Measurements from ENCODE around the gene ARID1B. TPM values are rescaled to one million over a fixed set of nuclear protein-coding genes. Genes with fewer than 3 reads are reported as not detected.

Gene ARID1B
- total RNA-seq, 1 experiment from 2014 or later = 91.7 TPM

DNA sequence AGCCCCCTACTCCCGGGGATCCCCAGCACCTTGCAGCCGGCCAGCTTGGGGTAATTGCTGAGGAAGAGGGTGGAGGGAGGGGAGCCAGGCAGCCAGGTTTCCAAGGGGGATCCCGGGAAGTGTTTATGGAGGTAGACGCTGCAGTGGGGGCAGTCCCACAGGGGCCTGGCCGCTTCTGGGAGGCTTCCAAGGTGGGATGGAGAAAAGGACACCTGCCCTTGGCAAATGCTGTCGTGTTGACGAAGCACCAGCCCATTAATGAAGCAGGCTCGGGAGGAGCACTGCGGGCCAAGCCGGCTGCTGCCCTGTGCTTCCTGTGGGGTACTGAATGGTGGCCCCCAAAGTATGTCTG is 463.8 kb downstream of the ARID1B start:
- no peak for DNase-seq (ENCODE audit: low read depth, low spot score)
- Histone ChIP-seq H3K36me3 (ENCODE audit: control insufficient read depth, insufficient read depth, low read length) (no peaks in the 10 kb centered on the region), H3K9me3 (ENCODE audit: control insufficient read depth, insufficient read depth, low read depth, low read length) (no peaks in the 10 kb centered on the region), H3K4me1 (ENCODE audit: control insufficient read depth, insufficient read depth, low read length) (no peaks in the 10 kb centered on the region), H3K4me3 (ENCODE audit: low read depth in 2 of 2, low read length in 2 of 2) (no peak overlapping the region), H3K27me3 (ENCODE audit: control insufficient read depth, insufficient read depth, low read length) (no peaks in the 10 kb centered on the region), H3K27ac (ENCODE audit: low read length) (no peak overlapping the region)
- POLR2A ChIA-PET = no interaction called here
- TF ChIP-seq, protein P1, sequence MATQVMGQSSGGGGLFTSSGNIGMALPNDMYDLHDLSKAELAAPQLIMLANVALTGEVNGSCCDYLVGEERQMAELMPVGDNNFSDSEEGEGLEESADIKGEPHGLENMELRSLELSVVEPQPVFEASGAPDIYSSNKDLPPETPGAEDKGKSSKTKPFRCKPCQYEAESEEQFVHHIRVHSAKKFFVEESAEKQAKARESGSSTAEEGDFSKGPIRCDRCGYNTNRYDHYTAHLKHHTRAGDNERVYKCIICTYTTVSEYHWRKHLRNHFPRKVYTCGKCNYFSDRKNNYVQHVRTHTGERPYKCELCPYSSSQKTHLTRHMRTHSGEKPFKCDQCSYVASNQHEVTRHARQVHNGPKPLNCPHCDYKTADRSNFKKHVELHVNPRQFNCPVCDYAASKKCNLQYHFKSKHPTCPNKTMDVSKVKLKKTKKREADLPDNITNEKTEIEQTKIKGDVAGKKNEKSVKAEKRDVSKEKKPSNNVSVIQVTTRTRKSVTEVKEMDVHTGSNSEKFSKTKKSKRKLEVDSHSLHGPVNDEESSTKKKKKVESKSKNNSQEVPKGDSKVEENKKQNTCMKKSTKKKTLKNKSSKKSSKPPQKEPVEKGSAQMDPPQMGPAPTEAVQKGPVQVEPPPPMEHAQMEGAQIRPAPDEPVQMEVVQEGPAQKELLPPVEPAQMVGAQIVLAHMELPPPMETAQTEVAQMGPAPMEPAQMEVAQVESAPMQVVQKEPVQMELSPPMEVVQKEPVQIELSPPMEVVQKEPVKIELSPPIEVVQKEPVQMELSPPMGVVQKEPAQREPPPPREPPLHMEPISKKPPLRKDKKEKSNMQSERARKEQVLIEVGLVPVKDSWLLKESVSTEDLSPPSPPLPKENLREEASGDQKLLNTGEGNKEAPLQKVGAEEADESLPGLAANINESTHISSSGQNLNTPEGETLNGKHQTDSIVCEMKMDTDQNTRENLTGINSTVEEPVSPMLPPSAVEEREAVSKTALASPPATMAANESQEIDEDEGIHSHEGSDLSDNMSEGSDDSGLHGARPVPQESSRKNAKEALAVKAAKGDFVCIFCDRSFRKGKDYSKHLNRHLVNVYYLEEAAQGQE (IDR thresholded peaks at IDR 0.05; ENCODE audit: insufficient read depth in 1 of 2, low read depth in 2 of 2, low read length in 1 of 2) = no peak
- BruUV-seq (replicated peaks) = no TSS peak
- CTCF ChIA-PET = no interaction called here
- ATAC-seq = no peak
- intact Hi-C loops (cut with micrococcal nuclease; ENCODE audit: unreplicated experiment) (no loop called here), in situ Hi-C loops (cut with HindIII; ENCODE audit: low pct_unique_long_range_greater_than_20kb, low sequenced_read_pairs) (no loop called here)

GRCh38 chr6:157242791-157243190 is 465.6 kb downstream of the ARID1B start:
- ATAC-seq (no peak), DNase-seq (ENCODE audit: low read depth, low spot score) (no peak)
- Histone ChIP-seq H3K36me3 (ENCODE audit: control insufficient read depth, insufficient read depth, low read length) (no peaks in the 10 kb centered on the region), H3K27me3 (ENCODE audit: control insufficient read depth, insufficient read depth, low read length) (no peaks in the 10 kb centered on the region), H3K4me3 (ENCODE audit: low read depth in 2 of 2, low read length in 2 of 2) (no peak overlapping the region), H3K4me1 (ENCODE audit: control insufficient read depth, insufficient read depth, low read length) (no peaks in the 10 kb centered on the region), H3K27ac (ENCODE audit: low read length) (no peak overlapping the region), H3K9me3 (ENCODE audit: control insufficient read depth, insufficient read depth, low read depth, low read length) (no peaks in the 10 kb centered on the region)
- POLR2A ChIA-PET = no interaction called here
- intact Hi-C loops (cut with micrococcal nuclease; ENCODE audit: unreplicated experiment) (no loop called here), in situ Hi-C loops (cut with HindIII; ENCODE audit: low pct_unique_long_range_greater_than_20kb, low sequenced_read_pairs) (no loop called here)
- BruUV-seq (replicated peaks) = no TSS peak
- CTCF ChIA-PET = no interaction called here
- TF ChIP-seq POLR2AphosphoS5 (IDR thresholded peaks at IDR 0.05; ENCODE audit: low read depth, low read length) (no peak), TCF7L2 (IDR thresholded peaks at IDR 0.05; ENCODE audit: low read depth, low read length) (no peak), SIN3A (IDR thresholded peaks at IDR 0.05; ENCODE audit: borderline replicate concordance, insufficient read depth, low read depth, low read length) (no peak)
- TF ChIP-seq, protein P1 (IDR thresholded peaks at IDR 0.05; ENCODE audit: insufficient read depth in 1 of 2, low read depth in 2 of 2, low read length in 1 of 2) = no peak
- TF ChIP-seq, protein P2, sequence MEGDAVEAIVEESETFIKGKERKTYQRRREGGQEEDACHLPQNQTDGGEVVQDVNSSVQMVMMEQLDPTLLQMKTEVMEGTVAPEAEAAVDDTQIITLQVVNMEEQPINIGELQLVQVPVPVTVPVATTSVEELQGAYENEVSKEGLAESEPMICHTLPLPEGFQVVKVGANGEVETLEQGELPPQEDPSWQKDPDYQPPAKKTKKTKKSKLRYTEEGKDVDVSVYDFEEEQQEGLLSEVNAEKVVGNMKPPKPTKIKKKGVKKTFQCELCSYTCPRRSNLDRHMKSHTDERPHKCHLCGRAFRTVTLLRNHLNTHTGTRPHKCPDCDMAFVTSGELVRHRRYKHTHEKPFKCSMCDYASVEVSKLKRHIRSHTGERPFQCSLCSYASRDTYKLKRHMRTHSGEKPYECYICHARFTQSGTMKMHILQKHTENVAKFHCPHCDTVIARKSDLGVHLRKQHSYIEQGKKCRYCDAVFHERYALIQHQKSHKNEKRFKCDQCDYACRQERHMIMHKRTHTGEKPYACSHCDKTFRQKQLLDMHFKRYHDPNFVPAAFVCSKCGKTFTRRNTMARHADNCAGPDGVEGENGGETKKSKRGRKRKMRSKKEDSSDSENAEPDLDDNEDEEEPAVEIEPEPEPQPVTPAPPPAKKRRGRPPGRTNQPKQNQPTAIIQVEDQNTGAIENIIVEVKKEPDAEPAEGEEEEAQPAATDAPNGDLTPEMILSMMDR (IDR thresholded peaks at IDR 0.05) = no peak
